GM12878 (cell line): ENCODE data around the gene OSCP1. TPM values are rescaled to one million over a fixed set of nuclear protein-coding genes. Genes with fewer than 3 reads are reported as not detected.

Experiments used
- BHLHE40 ChIP-seq, 2 experiments: fragments of 450-650 bp in 1 of 2; IDR thresholded peaks; 2 replicates each; pipeline ENCODE4 v1.6.1; 2011 to 2017; ENCODE audit warnings: low read depth in 2 of 2, borderline replicate concordance in 1 of 2, improper control_type of control experiment in 1 of 2, low read length in 1 of 2, mild to moderate bottlenecking in 1 of 2
- CBX5 ChIP-seq: sonication (generic); IDR thresholded peaks from 2 replicates; pipeline ENCODE4 v1.6.1; 2016; ENCODE audit warnings: low read depth, moderate library complexity, mild to moderate bottlenecking, inconsistent platforms
- CHD2 ChIP-seq: IDR thresholded peaks from 2 replicates; pipeline ENCODE4 v1.6.1; 2011; ENCODE audit warnings: low read depth, low read length, improper control_type of control experiment, borderline replicate concordance
- CHD4 ChIP-seq: fragments of 200-600 bp; sonication (generic); IDR thresholded peaks from 2 replicates; pipeline ENCODE4 v1.6.1; 2016; ENCODE audit warnings: mild to moderate bottlenecking
- GATAD2B ChIP-seq: fragments of 450-650 bp; conservative IDR thresholded peaks from 2 replicates; pipeline ENCODE4 v1.6.1; 2017; ENCODE audit warnings: low read depth, mild to moderate bottlenecking, moderate library complexity
- HDGF ChIP-seq: fragments of 450-650 bp; IDR thresholded peaks from 2 replicates; pipeline ENCODE4 v1.6.1; 2016; ENCODE audit warnings: antibody characterized with exemption
- JUNB ChIP-seq: IDR thresholded peaks from 2 replicates; pipeline ENCODE4 v1.6.1; 2016; ENCODE audit warnings: antibody characterized with exemption, mild to moderate bottlenecking
- MEF2B ChIP-seq: fragments of 450-650 bp; IDR thresholded peaks from 2 replicates; pipeline ENCODE4 v1.6.1; 2018; ENCODE audit warnings: mild to moderate bottlenecking, moderate library complexity; ENCODE audit not compliant: partially characterized antibody, poor library complexity, severe bottlenecking
- MXI1 ChIP-seq: fragments of 150-350 bp; IDR thresholded peaks from 2 replicates; pipeline ENCODE4 v1.6.1; 2011; ENCODE audit warnings: low read depth, mild to moderate bottlenecking, inconsistent platforms, low read length, improper control_type of control experiment
- NFYA ChIP-seq: IDR thresholded peaks from 2 replicates; pipeline ENCODE4 v1.6.1; 2011; ENCODE audit warnings: low read depth, mild to moderate bottlenecking, low read length, improper control_type of control experiment, borderline replicate concordance
- POLR2AphosphoS2 ChIP-seq: IDR thresholded peaks from 2 replicates; pipeline ENCODE4 v1.6.1; 2011; ENCODE audit warnings: low read depth, mild to moderate bottlenecking, low read length, improper control_type of control experiment, moderate library complexity
- POLR2AphosphoS5 ChIP-seq: IDR thresholded peaks from 2 replicates; pipeline ENCODE4 v1.6.1; 2011; ENCODE audit warnings: mild to moderate bottlenecking, low read length, inconsistent platforms
- RB1 ChIP-seq: fragments of 450-650 bp; formaldehyde crosslinking; IDR thresholded peaks from 2 replicates; pipeline ENCODE4 v1.6.1; 2017; ENCODE audit warnings: mild to moderate bottlenecking, borderline replicate concordance
- SIX5 ChIP-seq: IDR thresholded peaks from 2 replicates; pipeline ENCODE4 v1.6.1; 2011; ENCODE audit warnings: mild to moderate bottlenecking, low read depth, low read length, moderate library complexity; ENCODE audit not compliant: severe bottlenecking
- TAF1 ChIP-seq: IDR thresholded peaks from 2 replicates; pipeline ENCODE4 v1.6.1; 2011; ENCODE audit warnings: mild to moderate bottlenecking, low read depth, low read length, borderline replicate concordance
- TARDBP ChIP-seq: IDR thresholded peaks from 2 replicates; pipeline ENCODE4 v1.6.1; 2016; ENCODE audit warnings: borderline replicate concordance
- TCF12 ChIP-seq: IDR thresholded peaks from 2 replicates; pipeline ENCODE4 v1.6.1; 2011; ENCODE audit warnings: low read depth, mild to moderate bottlenecking, low read length
- ZNF24 ChIP-seq: fragments of 450-650 bp; IDR thresholded peaks from 2 replicates; pipeline ENCODE4 v1.6.1; 2017; ENCODE audit warnings: antibody characterized with exemption, mild to moderate bottlenecking
- polyA plus RNA-seq, 11 experiments: library from polyadenylated mRNA; depleted of rRNA in 4 of 11; unstranded in 6 of 11; stranded (reverse) in 5 of 11; fragments of >200 nt; fragmentation: Nextera tagmentation in 4 of 11; fragmentation: Illumina TruSeq in 1 of 11; extraction: Ambion mirVana in 4 of 11; extraction: Trizol in 1 of 11; gene quantifications; 1 replicate in 1 of 11; 2 replicates in 10 of 11; pipeline versions ENCODE4 v1.2.1 to v1.2.3, GENCODE V29; 2011 to 2016; ENCODE audit warnings: inconsistent platforms in 2 of 11, missing spikeins in 2 of 11, low read depth in 1 of 11
- total RNA-seq, 4 experiments: library from RNA; depleted of rRNA in 3 of 4; stranded (reverse); fragments of >200 nt in 3 of 4; fragmentation: Illumina TruSeq in 1 of 4; extraction: Trizol in 1 of 4; gene quantifications; 2 replicates each; pipeline versions ENCODE4 v1.2.1 to v1.2.3, GENCODE V29; 2013 to 2021
- TF ChIP-seq, protein P1 (sequence below): fragments of 450-650 bp; IDR thresholded peaks from 2 replicates; pipeline ENCODE4 v1.6.1; 2016; ENCODE audit warnings: mild to moderate bottlenecking, moderate library complexity, borderline replicate concordance
- TF ChIP-seq, protein P2 (sequence below): IDR thresholded peaks from 2 replicates; pipeline ENCODE4 v1.6.1; 2012; ENCODE audit warnings: low read depth, low read length, improper control_type of control experiment
- TF ChIP-seq, protein P3 (sequence below): IDR thresholded peaks from 2 replicates; pipeline ENCODE4 v1.6.1; 2011; ENCODE audit warnings: low read depth, low read length, improper control_type of control experiment, borderline replicate concordance
- TF ChIP-seq, protein P4 (sequence below): fragments of 450-650 bp; IDR thresholded peaks from 2 replicates; pipeline ENCODE4 v1.6.1; 2014; ENCODE audit warnings: mild to moderate bottlenecking
- TF ChIP-seq, protein P5 (sequence below): IDR thresholded peaks from 2 replicates; pipeline ENCODE4 v1.6.1; 2011; ENCODE audit warnings: low read depth, mild to moderate bottlenecking, low read length, moderate library complexity, borderline replicate concordance; ENCODE audit errors: extremely low read depth

OSCP1 gene
- total and polyA plus RNA-seq, 10 of the 15 experiments (the other 5 are each of a cell fraction or from before 2014, with no cell fraction given) = 1.8 to 5.9 (median 3.0) TPM

DNA sequence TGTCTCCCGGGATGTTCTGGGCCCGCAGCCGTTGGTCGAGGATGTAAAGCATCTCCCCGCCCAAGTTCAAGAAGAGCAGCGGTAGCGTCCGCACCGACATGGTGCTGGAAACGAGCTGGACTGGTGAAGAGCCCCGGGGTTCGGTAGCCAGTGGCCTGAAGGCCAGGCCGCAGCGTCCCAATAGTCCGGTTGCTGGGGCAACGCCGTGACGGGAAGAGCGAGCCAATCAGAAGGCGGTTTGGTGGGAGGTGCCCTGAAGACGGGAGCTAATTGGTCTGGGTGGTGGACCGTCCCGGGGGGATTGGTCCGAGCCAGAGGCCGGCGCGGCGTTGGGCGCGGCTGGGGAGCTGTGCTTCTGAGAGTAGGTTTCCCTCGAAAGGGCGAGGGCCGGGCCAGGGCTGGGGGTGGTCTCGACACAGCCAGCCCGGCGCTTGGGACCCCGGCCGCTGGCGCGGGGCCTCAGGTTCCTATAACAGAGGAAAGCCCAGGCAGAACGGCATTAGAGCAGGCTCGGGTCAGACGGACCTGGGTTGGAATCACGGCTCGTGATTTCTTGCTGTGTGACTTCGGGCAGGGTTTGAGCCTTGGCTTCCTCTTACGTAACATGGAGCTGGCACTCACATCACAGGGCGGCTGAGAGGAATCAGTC is at the start of gene OSCP1 (continued):
- TF ChIP-seq, protein P1, sequence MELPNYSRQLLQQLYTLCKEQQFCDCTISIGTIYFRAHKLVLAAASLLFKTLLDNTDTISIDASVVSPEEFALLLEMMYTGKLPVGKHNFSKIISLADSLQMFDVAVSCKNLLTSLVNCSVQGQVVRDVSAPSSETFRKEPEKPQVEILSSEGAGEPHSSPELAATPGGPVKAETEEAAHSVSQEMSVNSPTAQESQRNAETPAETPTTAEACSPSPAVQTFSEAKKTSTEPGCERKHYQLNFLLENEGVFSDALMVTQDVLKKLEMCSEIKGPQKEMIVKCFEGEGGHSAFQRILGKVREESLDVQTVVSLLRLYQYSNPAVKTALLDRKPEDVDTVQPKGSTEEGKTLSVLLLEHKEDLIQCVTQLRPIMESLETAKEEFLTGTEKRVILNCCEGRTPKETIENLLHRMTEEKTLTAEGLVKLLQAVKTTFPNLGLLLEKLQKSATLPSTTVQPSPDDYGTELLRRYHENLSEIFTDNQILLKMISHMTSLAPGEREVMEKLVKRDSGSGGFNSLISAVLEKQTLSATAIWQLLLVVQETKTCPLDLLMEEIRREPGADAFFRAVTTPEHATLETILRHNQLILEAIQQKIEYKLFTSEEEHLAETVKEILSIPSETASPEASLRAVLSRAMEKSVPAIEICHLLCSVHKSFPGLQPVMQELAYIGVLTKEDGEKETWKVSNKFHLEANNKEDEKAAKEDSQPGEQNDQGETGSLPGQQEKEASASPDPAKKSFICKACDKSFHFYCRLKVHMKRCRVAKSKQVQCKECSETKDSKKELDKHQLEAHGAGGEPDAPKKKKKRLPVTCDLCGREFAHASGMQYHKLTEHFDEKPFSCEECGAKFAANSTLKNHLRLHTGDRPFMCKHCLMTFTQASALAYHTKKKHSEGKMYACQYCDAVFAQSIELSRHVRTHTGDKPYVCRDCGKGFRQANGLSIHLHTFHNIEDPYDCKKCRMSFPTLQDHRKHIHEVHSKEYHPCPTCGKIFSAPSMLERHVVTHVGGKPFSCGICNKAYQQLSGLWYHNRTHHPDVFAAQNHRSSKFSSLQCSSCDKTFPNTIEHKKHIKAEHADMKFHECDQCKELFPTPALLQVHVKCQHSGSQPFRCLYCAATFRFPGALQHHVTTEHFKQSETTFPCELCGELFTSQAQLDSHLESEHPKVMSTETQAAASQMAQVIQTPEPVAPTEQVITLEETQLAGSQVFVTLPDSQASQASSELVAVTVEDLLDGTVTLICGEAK = peak; percentile 75; the same call in 1 of the 2 replicates
- TF ChIP-seq POLR2AphosphoS5 (peak; percentile 86), HDGF (peak; percentile 80; the same call in 1 of the 2 replicates), MEF2B (peak; percentile 99), JUNB (no peak), CHD4 (no peak), SIX5 (peak; percentile 49), MXI1 (peak; percentile 98), TCF12 (0 out of 2 replicates have a peak, but pooled peaks have one; percentile 17), ZNF24 (no peak), RB1 (peak; percentile 83; the same call in 1 of the 2 replicates), POLR2AphosphoS2 (peak; percentile 71; the same call in 1 of the 2 replicates), GATAD2B (0 out of 2 replicates have a peak, but pooled peaks have one; percentile 66), CHD2 (peak; percentile 94), CBX5 (no peak), BHLHE40 (IDR thresholded peaks at IDR 0.05; ENCODE audit: borderline replicate concordance in 1 of 2, low read depth in 2 of 2, low read length in 1 of 2) (peak in 1 of 2 experiments; percentile 50; a peak in 2 of 4 replicates), TARDBP (0 out of 2 replicates have a peak, but pooled peaks have one; percentile 59), NFYA (peak; percentile 69), TAF1 (peak; percentile 45; the same call in 1 of the 2 replicates)
- TF ChIP-seq, protein P2, sequence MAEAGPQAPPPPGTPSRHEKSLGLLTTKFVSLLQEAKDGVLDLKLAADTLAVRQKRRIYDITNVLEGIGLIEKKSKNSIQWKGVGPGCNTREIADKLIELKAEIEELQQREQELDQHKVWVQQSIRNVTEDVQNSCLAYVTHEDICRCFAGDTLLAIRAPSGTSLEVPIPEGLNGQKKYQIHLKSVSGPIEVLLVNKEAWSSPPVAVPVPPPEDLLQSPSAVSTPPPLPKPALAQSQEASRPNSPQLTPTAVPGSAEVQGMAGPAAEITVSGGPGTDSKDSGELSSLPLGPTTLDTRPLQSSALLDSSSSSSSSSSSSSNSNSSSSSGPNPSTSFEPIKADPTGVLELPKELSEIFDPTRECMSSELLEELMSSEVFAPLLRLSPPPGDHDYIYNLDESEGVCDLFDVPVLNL = peak; percentile 28; the same call in 1 of the 2 replicates
- TF ChIP-seq, protein P3, sequence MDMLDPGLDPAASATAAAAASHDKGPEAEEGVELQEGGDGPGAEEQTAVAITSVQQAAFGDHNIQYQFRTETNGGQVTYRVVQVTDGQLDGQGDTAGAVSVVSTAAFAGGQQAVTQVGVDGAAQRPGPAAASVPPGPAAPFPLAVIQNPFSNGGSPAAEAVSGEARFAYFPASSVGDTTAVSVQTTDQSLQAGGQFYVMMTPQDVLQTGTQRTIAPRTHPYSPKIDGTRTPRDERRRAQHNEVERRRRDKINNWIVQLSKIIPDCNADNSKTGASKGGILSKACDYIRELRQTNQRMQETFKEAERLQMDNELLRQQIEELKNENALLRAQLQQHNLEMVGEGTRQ = no peak
- TF ChIP-seq, protein P4, sequence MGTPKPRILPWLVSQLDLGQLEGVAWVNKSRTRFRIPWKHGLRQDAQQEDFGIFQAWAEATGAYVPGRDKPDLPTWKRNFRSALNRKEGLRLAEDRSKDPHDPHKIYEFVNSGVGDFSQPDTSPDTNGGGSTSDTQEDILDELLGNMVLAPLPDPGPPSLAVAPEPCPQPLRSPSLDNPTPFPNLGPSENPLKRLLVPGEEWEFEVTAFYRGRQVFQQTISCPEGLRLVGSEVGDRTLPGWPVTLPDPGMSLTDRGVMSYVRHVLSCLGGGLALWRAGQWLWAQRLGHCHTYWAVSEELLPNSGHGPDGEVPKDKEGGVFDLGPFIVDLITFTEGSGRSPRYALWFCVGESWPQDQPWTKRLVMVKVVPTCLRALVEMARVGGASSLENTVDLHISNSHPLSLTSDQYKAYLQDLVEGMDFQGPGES = peak; percentile 89
- TF ChIP-seq, protein P5, sequence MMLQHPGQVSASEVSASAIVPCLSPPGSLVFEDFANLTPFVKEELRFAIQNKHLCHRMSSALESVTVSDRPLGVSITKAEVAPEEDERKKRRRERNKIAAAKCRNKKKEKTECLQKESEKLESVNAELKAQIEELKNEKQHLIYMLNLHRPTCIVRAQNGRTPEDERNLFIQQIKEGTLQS = no peak
